Muscle of leg (tissue), 11 donors: ENCODE measurements around the gene CIB1. TPM values are rescaled to one million over a fixed set of nuclear protein-coding genes. Genes with fewer than 3 reads are reported as not detected.

ENCODE experiments used
- DNase-seq: peaks from one replicate; pipeline ENCODE4 v3.0.0; 2013
- H3K27ac ChIP-seq: one replicate; pipeline ENCODE4 v1.5.1; 2013; ENCODE audit warnings: mild to moderate bottlenecking, low read length, control low read depth
- H3K27me3 ChIP-seq: one replicate; pipeline ENCODE4 v1.6.1; 2013; ENCODE audit warnings: low read length; ENCODE audit not compliant: control insufficient read depth, insufficient read depth
- H3K36me3 ChIP-seq: one replicate; pipeline ENCODE4 v1.6.1; 2013; ENCODE audit warnings: low read length; ENCODE audit not compliant: control insufficient read depth, insufficient read depth
- H3K4me1 ChIP-seq: one replicate; pipeline ENCODE4 v1.6.1; 2013; ENCODE audit warnings: low read length; ENCODE audit not compliant: control insufficient read depth, insufficient read depth
- H3K4me3 ChIP-seq: one replicate; pipeline ENCODE4 v1.5.1; 2013; ENCODE audit warnings: low read length, control low read depth
- H3K9me3 ChIP-seq: replicated peaks from 2 replicates; pipeline ENCODE4 v1.6.1; 2013; ENCODE audit warnings: low read depth, low read length; ENCODE audit not compliant: control insufficient read depth
- WGBS: methylation state at CpG from one replicate; pipeline ENCODE4 v1.1.5; 2013; ENCODE audit warnings: missing lambda C conversion rate; ENCODE audit not compliant: insufficient coverage; 5-methylcytosine and 5-hydroxymethylcytosine counted together
- polyA plus RNA-seq, 8 donors: library from polyadenylated mRNA; unstranded; fragments of 120-200 nt; gene quantifications; one replicate each; pipeline versions ENCODE4 v1.2.1 to v1.2.3, GENCODE V29; 2013; ENCODE audit warnings: inconsistent platforms in 1 of 8, low replicate concordance in 1 of 8; ENCODE audit not compliant: insufficient read length in 8 of 8, insufficient read depth in 1 of 8
- total RNA-seq: library from RNA; stranded (reverse); fragments of 120-200 nt; gene quantifications from one replicate; pipeline ENCODE4 v1.2.4, GENCODE V29; 2013

The CIB1 gene
- total and polyA plus RNA-seq, 9 donors: 13.2 to 28.0 (median 24.5) TPM

DNA sequence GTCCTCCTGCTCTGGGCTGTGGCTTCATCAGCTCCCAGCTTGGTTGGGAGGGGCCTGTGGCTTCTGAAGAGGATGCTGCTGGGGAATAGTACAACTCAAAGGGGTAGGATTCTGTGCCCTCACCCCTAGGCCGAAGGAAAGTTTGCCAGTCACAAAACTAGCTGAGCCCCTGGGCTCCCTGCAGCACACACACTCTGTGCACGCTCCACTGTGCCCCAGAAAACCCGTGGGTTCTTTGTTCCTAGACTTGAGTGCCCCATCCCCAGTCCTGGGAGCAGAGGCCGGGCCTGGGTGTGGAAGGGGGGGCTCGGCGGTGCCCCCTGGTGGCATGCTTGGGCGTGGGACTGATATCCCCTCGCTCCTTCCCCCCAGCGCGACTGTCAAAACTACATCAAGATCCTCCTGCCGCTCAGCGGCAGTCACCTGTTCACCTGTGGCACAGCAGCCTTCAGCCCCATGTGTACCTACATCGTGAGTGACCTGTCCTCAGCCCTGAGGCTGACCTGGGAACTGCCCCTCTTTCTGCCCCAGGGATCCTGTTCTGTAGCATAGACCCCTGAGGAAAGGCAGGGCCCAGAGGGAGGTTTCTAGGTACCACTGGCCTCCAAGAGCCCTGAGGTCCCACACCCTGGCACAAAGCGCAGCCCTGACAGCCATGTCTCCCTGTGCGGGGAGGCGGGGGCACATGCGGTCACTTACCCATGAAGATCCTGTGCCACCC lies 14.2 kb downstream of the CIB1 start:
- Histone ChIP-seq H3K4me3 (no peak overlapping the region), H3K27me3 (no peaks in the 10 kb centered on the region), H3K4me1 (peaks cover 7% of the 10 kb centered on the region), H3K27ac (no peak overlapping the region), H3K9me3 (no peaks in the 10 kb centered on the region), H3K36me3 (peaks cover 14% of the 10 kb centered on the region)
- 66% methylated on average over 12 of the region's 17 CpGs for WGBS
- peak; percentile 27 for DNase-seq

DNA sequence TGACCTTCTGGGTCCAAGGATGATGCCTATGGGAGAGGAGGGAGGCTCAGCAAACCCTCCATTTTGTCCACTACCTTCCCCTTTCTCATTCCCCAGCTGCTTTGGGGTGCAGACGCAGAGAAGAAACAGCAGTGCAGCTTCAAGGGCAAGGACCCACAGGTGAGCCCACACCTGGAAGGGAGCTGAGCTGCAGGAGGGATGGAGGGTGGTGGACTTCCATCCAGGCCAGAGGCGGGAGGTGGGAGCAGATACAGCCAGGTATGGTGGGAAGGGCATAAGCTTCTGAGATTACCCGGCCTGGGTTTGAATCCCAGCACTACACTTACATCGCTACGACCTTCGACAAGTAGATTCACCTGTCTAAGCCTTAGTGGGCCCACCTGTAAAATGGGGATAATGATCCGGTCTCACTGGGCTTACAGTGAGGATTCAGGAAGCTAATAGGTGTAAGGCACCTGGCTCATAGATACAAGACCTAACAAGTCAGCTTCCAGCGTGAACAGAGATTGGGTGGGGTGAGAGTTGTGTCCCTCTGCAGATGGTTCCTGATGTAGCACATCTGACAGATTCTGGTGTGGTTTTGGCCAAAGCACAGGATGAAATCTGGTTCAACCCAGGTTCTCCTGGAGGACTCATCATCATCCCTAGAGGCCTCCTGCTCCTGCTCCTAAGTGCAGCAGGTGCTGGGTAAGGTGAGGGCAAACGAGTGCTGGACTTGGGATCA lies 15.9 kb downstream of the CIB1 start:
- Histone ChIP-seq H3K27ac (no peak overlapping the region), H3K9me3 (no peaks in the 10 kb centered on the region), H3K36me3 (peaks cover 3% of the 10 kb centered on the region), H3K27me3 (no peaks in the 10 kb centered on the region), H3K4me3 (no peak overlapping the region), H3K4me1 (peaks cover 11% of the 10 kb centered on the region)
- WGBS: 92% methylated on average over 3 of the region's 9 CpGs
- DNase-seq: no peak

DNA sequence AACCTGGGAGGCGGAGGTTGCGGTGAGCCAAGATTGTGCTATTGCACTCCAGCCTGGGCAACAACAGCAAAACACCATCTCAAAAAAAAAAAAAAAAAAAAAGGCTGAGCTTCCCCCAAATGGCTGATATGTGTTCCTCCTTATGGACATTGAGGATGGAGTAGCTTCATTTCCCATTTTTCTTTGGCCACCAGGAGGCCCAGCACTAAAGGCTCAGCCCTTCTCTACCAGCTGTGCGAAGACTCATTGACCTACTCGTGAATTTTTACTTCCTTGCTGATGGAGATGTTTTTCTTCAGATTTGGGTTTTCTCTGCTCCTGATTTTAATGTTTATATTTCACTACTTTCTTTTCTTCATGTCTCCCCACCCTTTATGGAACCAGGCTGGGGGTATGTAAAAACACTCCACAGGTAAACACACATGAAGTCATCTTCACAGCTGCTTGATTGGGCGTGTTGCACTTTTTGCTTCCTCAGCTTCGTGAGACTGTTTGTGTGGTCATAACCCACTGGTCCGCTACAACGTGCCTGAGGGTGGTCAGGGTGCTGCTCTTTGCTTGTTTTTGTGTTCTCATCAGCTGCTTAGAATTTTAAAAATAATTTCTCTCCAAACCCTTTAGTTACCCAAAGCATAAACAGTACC lies 19.1 kb downstream of the CIB1 start:
- Histone ChIP-seq H3K4me1 (peaks cover 5% of the 10 kb centered on the region), H3K4me3 (no peak overlapping the region), H3K36me3 (peaks cover 3% of the 10 kb centered on the region), H3K27ac (no peak overlapping the region), H3K9me3 (no peaks in the 10 kb centered on the region), H3K27me3 (no peaks in the 10 kb centered on the region)
- no peak for DNase-seq
- WGBS: 80% methylated on average over 1 of the region's 8 CpGs

DNA sequence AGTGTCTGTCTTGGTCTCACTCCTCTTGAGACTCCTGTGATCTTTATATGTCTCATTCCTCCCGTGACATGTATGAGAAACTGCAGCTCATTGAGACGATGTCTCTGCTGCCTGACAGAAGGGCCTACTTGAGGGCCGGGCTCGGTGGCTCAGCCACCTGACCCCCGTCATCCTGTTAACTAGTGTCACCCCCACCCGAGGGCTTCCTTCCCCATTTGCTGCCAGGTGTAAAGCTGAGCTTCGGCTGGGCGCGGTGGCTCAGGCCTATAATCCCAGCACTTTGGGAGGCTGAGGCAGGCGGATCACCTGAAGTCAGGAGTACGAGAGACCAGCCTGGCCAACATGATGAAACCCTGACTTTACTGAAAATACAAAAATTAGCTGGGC lies 19.9 kb downstream of the CIB1 start:
- DNase-seq: no peak
- no peaks in the 10 kb centered on the region for H3K9me3 ChIP-seq
- peaks cover 5% of the 10 kb centered on the region for H3K4me1 ChIP-seq
- 87% methylated on average over 11 of the region's 11 CpGs for WGBS
- no peak overlapping the region for H3K27ac ChIP-seq
- H3K36me3 ChIP-seq: peaks cover 3% of the 10 kb centered on the region
- no peak overlapping the region for H3K4me3 ChIP-seq
- no peaks in the 10 kb centered on the region for H3K27me3 ChIP-seq

DNA sequence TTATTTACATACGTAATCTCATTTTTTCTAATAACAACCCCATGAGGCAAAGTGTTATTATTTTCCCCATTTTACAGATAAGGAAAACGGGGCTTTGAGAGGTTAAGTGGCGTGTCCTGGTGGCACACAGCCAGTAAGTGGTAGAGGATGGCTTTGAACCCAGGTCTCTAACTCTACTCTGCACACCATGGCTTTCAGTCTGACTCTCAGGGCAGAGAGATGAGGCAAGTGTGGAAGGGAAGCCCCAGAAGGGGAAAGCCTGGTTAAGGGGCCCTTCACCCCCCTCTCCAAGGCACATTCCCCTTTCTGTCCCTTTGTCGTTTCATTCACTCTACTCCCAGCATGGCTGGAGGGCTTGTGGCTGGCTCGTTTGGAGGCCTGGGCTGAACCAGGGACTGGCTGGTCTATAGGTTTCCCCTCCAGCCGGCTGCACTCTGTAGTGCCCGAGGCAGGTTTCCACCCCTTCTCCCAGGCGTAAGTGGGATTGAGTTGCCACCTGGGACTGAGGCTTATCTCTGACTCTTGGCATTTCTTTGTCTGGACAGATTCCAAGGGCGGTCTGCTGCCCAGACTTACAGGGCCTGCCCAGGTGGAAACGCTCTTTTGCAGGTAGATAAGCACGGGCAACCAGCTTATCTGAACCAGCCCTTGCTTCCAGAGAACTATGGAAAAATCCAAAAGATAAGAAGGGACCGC lies 20.5 kb downstream of the CIB1 start:
- Histone ChIP-seq H3K4me3 (no peak overlapping the region), H3K36me3 (peaks cover 2% of the 10 kb centered on the region), H3K4me1 (peaks cover 5% of the 10 kb centered on the region), H3K27ac (no peak overlapping the region), H3K27me3 (no peaks in the 10 kb centered on the region), H3K9me3 (no peaks in the 10 kb centered on the region)
- 81% methylated on average over 7 of the region's 12 CpGs for WGBS
- DNase-seq: no peak

DNA sequence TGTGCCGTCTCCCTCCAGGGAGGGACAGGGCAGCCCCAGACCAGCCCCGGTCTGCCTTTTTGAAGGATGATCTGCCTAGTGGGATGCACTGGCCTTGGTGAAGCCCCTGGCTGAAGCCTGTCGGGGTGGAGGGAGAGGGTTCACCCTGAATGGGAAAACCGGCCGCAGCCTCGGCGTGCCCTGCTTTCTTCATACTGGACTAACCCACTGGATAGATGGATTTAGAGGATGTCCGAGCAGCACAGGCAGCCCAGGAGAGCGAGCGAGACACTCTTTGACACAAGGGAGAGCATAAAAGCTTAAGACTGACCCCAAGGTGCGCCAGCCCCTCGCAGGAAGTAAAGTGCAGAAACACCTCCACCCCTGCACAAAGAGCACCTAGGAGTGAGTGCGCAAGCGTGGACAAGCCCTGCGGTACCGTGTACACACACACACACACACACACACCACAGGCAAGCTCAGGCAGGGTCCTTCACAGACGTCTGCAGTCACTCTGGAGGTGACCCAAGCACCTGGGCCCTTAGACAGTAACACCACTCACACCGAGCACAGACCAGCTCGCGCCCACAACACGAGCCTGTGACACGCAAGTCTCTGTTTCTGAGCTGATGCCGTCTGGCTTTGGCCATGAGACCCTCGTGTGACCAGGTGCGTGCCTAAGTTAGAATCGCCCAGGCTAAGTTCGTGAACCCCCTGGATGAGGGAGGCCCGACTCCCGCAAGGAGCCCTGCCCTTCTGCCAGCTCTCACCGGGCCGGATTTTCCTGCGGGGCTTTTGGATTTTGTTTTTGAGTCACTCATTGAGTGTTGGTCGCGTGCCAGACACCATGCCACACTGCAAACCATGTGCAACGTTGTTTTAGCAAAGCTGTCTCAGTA lies 21.3 kb downstream of the CIB1 start:
- peaks cover 5% of the 10 kb centered on the region for H3K4me1 ChIP-seq
- H3K36me3 ChIP-seq: no peaks in the 10 kb centered on the region
- H3K27me3 ChIP-seq: no peaks in the 10 kb centered on the region
- no peak overlapping the region for H3K27ac ChIP-seq
- WGBS: 86% methylated on average over 26 of the region's 35 CpGs
- no peak overlapping the region for H3K4me3 ChIP-seq
- no peaks in the 10 kb centered on the region for H3K9me3 ChIP-seq
- DNase-seq: no peak

DNA sequence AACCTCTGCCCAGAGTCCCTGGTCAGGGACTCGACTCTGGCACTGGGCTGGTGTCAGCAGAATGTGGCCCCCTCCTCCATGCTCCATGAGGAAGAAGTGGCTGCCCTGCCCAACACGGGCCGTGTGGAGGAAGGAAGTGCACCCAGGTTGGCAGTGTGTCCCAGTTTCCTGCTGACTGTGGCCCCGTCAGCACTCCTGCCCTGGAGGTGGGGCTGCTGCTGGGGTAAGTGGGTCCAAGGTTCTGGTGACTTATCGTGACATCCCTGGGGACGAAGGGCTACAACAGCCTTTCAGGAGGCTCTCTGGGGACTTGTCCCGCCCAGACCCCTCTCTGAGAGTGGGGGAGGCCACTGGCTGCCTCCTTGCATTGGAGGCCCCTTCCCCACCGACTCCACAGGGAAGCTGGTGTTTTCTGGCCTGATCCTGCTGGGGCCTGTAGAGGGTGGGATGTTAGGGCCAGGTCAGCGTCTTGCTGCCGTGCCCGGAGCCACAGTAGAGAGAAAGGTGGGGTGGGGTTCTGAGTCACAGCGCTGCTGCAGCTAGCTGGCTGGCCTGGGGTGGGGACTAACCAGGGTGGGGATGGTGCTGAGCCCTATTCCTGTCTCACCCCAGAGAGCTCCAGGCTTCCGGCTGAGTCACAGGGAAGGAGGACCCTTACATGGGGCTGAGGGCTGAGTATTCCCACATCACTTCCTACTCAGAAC lies 22.1 kb downstream of the CIB1 start:
- Histone ChIP-seq H3K4me1 (peaks cover 5% of the 10 kb centered on the region), H3K9me3 (no peaks in the 10 kb centered on the region), H3K27me3 (no peaks in the 10 kb centered on the region), H3K4me3 (no peak overlapping the region), H3K36me3 (no peaks in the 10 kb centered on the region), H3K27ac (no peak overlapping the region)
- DNase-seq: no peak
- WGBS: 42% methylated on average over 5 of the region's 13 CpGs

DNA sequence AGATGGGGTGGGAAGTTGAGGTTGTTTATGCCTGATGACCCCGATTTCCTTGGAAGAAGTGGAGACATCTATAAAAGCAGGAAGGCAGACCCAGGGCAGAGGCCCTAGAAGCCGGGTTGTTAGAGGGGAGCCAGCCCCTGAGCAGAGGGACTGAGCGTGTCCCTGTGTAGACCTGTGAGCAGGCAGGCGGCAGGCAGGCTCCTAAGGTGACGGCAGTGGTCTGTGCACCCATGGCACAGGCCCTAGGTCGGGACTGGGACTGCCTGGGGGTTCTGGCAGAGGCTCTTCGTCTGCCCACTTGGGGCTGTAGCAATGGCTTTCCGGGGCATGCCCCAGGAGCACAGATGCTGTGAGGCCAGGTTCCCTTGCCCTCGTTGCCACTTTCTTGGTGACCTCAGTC lies 22.7 kb downstream of the CIB1 start:
- 87% methylated on average over 9 of the region's 9 CpGs for WGBS
- Histone ChIP-seq H3K36me3 (no peaks in the 10 kb centered on the region), H3K27ac (no peak overlapping the region), H3K9me3 (no peaks in the 10 kb centered on the region), H3K4me3 (no peak overlapping the region), H3K4me1 (peaks cover 5% of the 10 kb centered on the region), H3K27me3 (no peaks in the 10 kb centered on the region)
- no peak for DNase-seq

DNA sequence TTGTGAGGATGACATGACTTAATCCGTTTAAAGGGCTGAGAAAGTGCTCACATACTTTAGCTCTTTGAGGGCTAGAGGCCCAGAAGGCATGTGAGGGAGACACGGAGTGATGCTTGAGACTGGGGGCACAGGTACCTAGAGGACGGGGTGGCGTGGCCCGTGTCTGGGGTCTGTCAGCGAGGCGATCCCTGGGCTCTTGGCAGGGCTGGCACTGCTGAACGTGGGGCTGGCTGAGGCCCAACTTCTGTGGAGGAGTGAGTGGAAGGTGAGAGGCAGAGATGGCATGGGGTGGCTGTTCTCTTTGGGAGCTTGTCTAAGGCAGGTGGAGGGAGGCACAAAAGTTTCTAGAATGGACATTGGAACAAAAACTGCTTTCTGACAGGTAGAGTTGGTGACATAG lies 23.1 kb downstream of the CIB1 start:
- WGBS: 77% methylated on average over 8 of the region's 8 CpGs
- H3K27me3 ChIP-seq: no peaks in the 10 kb centered on the region
- H3K9me3 ChIP-seq: no peaks in the 10 kb centered on the region
- no peak overlapping the region for H3K4me3 ChIP-seq
- H3K36me3 ChIP-seq: no peaks in the 10 kb centered on the region
- H3K27ac ChIP-seq: no peak overlapping the region
- DNase-seq: no peak
- peaks cover 5% of the 10 kb centered on the region for H3K4me1 ChIP-seq
